Hematopoietic multipotent progenitor cell (in vitro differentiated cells): ENCODE measurements around the gene HSDL1. TPM values are rescaled to one million over a fixed set of nuclear protein-coding genes. Genes with fewer than 3 reads are reported as not detected.

Experiments
- DNase-seq, 3 donors: peaks; one replicate each; pipeline ENCODE4 v3.0.0-alpha.2; 2011 to 2015; ENCODE audit warnings: low read depth in 2 of 3, low spot score in 2 of 3
- total RNA-seq: library from RNA; depleted of rRNA; stranded (reverse); fragments of >200 nt; gene quantifications from one replicate; pipeline ENCODE4 v1.2.3, GENCODE V29; 2012

Gene HSDL1
- total RNA-seq, 1 donor: 9.4 TPM

DNA sequence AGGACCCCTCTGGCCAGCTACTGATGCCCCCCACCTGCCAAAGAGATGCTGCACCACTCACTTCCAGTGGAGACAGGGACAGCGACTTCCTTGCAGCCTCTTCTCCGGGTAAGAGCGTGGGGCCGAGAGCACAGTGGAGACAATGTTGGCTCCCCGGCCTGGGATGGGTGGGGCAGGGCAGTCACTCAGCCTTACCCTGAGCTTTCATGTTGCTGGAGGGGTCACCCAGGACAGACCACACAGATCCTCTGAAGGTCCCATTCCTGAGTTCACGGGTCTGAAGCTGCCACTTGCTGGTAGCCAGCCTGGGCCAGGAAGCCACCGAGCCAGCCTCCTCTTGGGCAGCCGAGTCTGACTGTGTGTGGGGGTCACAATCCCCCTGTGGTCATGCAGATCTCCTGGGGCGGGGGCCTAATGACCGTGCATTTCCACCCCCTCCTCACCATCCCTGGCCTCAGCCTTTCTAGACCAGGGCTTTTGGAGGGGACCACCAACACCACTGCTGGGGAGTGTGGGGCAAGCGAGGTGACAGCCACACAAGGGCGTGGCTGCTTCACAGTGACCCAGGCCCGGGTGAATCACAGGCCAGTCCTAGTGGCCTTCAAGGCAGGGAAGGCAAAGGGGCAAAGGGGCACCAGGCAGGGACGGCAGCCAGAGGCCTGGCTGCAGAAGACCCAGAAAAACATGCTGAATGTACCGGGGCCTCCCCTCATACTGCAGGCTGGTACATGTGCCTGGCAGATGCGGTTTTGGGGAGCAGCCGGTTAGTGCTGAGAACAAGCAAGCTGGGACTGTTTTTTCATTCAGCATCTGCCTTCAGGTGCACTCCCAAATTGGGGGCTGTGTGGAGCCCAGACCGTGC is 31.4 kb upstream of the HSDL1 start:
- no peak for DNase-seq

DNA sequence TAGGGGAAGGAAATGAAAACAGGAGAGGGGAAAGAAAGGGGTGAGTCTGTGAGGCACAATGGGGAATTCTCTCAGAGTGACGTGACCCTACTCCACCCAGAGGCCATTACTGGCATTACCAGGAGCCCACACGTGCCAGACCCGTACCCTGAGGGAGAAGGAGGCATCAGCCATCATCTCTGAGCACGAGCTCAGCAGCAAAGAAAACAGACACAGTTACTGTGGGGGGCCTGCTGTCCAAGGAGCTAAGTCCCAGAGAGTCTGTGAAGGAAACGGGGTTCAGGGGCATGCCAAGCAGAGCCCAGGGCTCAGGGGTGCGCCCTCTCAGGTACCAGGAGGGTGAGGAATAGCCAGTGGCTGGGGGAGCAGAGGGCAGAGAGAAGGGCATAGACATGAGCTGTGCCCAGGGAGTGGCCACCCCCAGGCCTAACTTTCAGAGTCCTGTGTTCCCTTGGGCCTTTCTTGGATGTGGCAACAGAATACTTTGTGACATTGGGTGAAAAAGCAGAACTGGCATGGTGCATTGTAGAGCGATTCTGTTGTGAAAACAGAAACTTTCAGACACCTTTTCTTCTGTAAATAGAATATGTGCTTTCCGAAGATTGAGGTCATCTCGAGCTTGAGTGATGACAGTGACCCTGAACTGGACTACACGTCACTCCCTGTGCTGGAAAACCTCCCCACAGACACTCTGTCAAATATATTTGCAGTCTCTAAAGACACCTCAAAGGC is 30.5 kb upstream of the HSDL1 start:
- peak in 2 of 3 donors; percentile 39 to 50 for DNase-seq

DNA sequence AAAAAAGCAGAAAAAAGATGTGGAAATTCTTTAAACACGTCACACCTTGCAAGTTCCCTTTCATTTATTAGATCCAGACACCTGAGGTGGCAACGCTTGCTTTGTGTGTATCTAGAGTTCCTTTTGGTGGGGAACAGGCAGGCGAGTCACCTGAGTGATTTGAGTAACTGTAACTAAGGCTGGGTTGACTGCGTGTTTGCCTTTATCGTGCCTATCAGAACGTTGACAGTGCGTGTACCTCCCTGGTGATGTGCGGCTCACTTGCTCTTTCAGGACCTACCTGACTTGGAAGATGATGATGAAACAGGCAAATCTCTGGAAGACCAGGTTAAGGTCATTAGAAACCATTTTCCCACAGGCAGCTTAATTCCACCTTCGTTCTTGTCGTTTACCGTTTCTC is 29.4 kb upstream of the HSDL1 start:
- DNase-seq: no peak

DNA sequence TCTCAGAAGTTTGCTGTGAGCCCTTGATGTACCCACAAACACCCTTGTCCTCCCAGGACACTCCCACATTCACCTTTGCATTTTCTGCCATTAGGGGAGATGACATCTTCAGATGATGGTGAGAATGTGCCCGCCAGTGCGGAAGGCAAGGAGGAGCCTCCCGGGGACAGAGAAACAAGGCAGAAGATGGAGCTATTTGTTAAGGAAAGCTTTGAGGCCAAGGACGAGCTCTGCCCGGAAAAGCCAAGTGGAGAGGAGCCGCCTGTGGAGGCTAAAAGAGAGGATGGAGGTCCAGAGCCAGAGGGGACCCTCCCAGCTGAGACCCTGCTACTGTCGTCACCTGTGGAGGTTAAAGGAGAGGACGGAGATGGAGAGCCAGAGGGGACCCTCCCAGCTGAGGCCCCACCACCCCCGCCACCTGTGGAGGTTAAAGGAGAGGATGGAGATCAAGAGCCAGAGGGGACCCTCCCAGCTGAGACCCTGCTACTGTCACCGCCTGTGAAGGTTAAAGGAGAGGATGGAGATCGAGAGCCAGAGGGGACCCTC is 24.9 kb upstream of the HSDL1 start:
- DNase-seq: no peak

DNA sequence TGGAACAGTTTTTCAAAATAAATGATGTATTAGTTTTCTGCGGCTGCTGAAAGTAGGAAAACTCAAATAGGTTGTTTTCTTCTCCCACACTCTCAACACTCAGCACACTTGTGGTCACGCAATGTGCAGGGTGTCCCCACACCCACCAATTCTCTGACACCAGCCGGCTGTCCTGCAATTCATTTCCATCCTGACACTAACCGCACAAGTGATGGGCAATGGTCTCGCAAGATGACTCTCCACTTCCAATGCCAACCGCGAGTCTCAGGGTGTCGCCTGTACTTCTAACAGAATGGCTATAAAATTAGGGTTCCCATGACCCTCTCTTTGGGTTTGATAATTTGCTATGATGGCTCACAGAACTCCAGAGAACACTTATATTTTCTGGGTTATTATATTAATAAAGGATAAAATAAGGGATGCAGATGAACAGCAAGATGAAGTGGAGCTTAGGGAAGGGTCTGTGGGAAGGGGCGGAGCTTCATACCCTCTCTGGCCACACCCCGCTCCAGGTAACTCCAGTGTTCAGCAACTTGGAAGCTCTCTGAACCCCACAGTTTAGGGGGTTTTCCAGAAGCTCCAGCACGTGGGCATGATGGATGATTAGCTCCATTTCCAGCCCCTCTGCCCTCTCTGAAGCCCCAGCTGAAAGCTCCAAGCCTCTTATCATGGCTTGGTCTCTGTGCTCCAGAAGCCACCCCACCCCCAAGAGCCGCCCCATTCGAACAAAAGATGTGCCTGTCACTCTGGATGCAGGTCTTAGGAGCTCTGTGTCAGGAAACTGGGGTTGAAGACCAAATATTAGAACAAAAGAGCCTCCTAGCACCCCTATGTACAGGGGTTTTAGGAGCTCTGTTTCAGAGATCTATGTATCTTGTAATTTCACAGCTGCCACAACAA is 22.1 kb upstream of the HSDL1 start:
- DNase-seq: no peak

DNA sequence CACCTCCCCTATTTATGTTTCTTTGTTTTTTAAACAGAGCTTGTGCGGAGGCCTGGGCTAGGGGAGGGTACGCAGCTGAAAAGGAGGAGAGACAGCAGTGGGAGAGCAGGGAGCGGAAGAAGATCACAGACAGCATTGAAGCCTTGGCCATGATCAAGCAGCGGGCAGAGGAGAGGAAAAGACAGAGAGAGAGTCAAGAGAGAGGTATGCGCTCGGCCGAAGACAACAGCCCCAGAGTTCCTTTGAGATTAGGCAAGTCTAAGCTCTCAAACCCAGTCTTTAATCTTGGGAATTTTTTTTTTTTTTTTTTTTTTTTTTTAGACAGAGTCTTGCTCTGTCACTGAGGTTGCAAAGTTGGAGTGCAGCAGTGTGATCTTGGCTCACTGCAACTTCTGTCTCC is 20.8 kb upstream of the HSDL1 start:
- DNase-seq: no peak

DNA sequence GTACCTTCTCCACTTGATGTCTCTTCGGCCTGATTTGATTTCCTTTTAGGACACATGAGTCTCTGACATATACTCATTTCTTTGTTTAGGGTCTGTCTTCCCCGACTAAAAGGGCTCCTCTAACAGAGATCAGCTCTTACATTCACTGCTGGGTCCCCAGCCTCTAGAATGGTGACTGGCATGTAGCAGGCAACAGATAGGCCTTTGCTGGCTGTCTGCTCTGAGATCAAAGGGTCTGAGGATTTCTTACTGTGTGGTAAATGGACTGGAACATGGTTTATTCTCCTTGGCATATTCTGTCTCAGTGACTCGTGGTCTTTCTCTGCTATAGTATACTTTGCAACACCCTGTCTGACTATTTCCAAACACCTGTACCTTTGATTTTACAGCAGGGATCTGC is 16.8 kb upstream of the HSDL1 start:
- DNase-seq: no peak

DNA sequence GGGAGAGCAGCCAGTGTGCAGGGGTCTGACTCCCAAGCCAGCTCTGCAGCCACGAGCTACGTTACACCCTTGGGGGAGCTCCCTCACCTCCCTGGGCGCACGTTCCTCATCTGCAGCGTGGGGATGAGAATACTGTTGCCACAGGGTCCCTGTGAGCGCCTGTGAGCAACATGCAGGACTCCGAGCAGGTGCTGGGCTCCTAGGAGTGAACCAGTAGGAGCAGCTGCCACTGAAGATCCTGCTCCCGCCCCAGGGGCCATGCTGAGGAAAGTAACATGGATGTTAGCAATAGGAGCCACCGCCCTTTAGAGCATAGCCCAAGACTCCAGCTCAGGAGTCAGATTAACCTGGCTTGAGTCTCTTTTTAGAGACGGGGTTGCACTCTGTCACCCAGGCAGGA is 16.1 kb upstream of the HSDL1 start:
- no peak for DNase-seq

DNA sequence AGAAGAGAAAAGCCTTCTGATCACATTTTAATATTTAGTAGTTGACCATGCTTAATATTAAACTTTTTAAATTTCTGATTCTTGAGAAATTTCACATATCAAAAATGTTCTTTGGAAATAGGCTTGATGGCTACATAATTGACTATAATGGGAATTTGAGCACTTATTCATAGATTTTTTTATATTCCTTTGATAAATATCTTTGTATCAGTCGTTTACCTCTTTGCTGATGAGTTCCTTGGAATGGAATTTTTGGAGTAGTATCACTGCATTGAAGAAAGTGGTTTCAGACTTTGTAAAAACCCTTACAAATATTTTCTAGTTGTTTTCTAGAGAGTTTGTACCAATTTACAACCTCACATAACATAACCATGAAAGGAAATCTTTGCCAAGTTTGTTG is 14.8 kb upstream of the HSDL1 start:
- DNase-seq: no peak

DNA sequence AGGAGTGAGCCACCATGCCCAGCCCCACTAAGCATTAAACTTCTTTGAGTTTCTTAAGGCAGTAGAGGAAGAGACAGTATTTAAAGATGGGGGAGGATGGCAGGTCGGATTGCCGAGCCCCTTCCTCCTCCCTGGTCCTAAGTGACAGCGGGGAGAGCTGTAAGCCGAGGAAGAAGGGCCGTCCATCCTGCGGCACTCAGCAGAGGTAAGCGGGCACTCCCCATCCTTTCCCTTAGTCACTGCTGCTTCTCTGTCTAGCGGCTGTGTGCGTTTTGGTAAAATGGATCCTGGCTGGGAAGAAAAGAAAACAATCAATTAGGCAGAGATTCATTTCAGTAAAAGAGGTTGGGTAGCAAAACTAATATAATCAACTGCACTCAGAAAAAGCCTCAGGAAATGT is 14.0 kb upstream of the HSDL1 start:
- no peak for DNase-seq

DNA sequence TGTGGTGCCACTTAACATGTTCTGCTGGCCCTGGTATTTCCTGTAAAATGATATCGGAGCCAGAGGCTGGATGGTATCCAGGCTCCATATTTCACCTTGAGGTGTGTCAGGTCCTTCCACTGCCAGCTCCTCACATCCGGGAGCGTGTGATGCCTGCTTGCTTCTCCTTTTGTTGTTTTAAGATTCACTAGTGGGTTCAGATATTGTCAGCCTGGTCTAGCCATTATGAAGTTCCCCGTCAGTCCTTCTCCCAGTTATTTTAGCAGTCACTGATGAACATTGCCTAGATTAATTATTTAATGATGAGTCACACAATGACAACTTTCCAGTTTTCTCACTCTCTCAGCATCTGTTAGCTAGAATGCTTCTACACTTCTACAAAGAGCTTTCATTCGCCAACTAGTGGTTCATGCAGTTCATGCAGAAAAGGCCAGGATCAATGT is 11.4 kb upstream of the HSDL1 start:
- DNase-seq: peak in 1 of 3 donors; percentile 20

DNA sequence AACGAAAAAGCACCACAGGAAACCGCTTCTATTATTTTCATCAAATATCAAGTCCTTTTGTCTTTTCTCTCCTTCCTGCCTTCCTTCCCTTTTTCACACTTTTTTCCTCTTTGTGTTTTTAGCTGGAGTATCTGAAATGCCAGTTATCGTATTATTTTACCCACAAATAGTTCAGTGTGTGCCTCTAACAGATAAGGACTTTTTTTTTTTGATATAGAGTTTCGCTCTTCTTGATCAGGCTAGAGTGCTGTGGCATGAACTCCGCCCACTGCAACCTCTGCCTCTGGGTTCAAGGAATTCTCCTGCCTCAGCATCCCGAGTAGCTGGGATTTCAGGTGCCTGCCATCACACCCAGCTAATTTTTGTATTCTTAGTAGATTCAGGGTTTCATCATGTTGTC is 10.8 kb upstream of the HSDL1 start:
- DNase-seq: no peak

DNA sequence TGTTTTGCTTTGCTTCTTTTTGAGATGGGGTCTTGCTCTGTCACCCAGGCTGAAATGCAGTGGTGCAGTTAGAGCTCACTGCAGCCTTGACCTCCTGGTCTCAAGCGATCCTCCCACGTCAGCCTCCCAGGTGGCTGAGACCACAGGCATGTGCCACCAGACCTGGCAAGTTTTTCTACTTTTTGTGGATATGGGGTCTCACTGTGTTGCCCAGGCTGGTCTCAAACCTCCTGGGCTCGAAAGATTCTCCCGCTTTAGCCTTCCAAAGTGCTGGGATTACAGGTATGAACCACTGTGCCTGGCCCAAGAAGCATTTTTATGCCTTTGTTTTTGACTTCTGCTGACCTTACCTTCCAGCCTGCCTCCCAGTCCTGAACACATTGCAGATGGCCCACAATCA is 10.2 kb upstream of the HSDL1 start:
- DNase-seq: no peak

DNA sequence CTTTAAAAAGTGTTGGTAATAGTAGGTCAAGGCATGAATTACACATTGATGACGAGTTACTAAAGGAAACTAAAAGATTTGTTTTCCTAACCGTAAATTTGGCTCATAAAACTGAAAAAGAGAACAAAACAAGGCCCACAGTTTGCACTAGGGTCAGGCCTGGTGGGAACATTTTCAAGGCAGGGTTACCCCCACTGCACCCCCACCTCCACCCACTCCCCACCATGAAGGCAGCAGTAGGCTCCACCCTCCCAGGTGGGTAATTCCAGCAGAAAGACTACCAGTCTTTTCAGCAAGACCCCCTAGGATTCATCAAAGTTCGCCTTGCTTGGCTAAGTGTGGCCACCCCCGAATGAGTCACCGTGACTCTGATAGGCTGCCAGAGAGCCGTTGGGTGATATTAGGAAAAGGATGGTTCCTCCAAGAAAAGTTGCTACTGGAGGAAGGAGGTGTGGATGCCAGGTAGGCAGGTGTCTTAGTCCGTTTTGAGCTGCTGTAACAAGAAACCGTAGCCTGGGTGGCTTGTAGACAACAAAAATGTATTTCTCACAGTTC is 8.8 kb upstream of the HSDL1 start:
- no peak for DNase-seq

DNA sequence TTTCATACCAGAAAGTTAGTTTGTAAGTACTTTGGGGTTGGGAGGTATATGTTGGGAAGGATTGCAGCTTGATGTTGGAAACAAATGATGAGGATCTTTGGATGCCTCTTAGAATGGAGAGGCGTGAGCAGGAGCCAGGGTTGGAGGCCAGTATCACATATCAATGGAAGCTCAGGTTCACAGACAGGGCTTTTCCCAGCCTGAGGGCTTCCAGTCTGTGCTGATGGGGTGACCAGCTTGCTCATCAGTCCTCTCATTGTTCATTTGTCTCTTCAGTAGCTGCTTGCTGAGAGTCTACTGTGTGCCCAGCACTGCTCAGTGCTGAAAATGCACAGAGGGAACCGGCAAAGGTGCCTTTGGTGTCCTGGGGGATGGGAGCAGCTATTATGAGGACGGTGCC is 5.9 kb upstream of the HSDL1 start:
- no peak for DNase-seq

DNA sequence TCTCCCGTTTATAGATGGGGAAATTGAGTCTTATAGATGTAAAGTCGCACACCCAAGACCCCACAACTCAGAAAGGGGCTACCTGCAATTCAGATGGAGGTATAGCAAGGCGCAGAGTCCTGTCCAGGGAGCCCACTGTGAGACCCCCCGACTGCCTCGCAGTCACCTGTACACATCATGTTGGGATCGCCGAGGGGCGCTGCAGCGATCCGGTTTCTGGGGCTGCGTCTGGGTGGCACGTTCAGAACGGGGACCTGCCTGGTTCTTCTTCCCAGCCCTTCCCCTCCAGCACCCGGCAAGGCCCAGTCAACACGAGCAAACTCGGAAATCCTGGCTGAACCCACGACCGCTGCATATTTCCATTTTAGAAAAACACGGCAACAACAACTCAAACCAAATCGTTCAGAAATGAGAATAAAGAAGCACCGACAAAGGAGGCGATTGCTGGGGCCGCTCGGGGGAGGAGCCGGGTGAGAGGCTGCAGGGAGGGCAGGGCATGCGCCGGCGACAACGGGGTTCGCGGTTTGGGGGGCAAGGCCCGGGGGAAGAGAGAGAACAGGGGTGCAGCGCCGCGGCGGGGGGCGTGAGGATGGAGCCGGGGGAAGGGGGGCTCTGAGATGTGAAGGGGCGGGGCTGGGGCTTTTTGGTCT is 643 bp downstream of the HSDL1 start:
- DNase-seq: peak; percentile 16 to 42 (median 27)

DNA sequence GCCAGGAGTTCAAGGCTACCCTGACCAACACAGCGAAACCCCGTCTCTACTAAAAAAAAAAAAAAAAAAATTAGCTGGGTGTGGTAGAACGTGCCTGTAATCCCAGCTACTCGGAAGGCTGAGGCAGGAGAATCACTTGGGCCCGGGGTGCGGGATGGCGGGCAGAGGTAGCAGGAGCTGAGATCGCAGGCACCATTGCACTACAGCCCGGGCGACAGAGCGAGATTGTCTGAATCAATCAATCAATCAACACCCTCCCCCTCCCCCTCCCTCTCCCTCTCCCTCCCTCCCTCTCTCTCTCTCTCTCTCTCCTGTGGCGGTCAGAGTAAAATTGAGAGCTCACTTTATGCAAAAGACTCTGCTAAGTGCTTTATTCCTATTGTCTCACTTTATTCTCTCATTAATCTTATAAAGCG is 1.2 kb downstream of the HSDL1 start:
- no peak for DNase-seq

DNA sequence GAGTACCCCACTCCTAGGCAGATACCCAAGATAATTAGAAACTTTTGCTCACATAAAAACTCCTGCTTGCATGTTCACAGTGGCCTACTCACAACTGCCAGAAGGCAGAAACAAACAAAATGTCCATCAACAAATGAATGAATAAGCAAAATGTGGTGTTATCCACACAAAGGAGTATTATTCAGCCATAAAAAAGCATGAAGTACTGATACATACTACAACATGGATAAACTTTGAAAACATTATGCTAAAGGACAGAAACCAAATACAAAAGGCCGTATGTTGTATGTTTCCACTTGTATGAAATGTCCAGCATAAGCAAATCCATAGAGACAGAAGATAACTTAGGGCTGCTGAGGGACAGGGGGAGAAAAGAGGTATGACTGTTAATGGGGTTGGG is 1.9 kb downstream of the HSDL1 start:
- no peak for DNase-seq

DNA sequence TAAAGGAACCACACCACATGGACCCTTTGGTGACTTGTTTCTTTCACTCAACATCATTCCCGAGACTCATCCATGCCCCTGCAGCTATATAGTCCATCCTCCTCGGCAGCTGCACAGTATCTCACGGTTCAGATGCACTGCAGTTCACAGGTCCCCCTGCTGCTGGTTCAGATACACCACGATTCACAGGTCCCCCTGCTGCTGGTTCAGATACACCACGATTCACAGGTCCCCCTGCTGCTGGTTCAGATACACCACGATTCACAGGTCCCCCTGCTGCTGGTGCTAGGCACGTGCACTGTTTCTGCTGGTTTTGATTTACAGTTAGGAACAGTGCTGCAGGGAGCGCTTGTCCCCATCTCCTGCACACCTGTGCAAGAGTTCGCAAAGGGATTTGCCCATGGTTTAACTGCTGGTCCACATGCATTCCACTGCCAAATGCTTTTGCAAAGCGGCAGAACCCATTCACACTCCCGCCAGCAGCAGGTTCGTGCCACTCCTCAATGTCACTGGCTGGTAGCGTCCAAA is 3.8 kb downstream of the HSDL1 start:
- peak in 2 of 3 donors; percentile 37 to 54 for DNase-seq
